Limb (tissue), 2 donors: Measurements from ENCODE around the gene FAM227A.
A peak's percentile ranks its signal among the peaks of the same experiment; 100 is the strongest.

ENCODE experiments used
- DNase-seq, 2 donors: peaks; one replicate each; pipeline ENCODE4 v3.0.0-alpha.2; 2016; ENCODE audit errors: extremely low spot score in 2 of 2

The FAM227A gene

DNA sequence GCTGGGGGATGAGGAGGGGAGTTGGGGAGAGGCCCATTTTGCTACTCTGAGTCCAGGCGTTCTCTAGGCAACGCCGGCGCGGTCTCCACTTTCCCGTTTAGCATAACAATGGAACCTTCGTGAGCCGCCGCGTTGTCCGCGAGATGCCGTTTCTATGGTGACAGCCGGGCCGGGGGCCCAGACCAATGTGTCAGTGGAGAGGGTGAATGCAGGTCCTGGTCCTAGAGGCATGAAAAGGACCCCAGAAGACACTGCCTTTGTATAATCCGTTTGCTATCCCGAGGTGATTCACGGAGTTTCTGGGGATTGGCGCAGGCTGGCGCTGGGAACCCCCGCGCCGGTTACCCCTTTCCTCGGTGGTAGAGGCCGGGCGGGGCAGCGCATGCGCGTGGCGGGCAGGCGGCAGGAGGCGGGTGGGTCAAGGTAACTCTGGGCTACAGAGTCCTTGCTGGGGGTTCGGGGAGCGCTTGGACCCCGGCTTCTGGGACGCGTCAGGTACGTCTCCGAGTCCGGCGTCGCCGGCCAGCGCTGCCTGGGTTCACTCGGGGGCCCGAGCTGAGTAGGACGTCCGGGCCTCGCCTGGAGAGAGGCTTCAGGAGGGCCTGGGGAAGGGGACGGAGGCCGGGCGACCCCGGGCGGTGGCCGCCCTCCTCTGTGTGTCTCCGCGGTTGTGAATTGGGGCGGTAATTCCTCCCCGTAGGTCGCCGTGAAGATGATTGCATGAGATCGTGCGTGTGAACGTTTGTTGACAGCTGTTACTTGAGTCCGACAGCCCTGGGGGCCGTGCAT lies at the start of gene FAM227A, which contains the start of gene CBY1:
Gene FAM227A (minus strand): TSS at position 137 of the 789 bp plus-strand sequence. CDS start 6,224 bp downstream, outside the sequence.
Gene CBY1 (plus strand): TSS at position 383 of the 789 bp plus-strand sequence. CDS start 11,417 bp downstream, outside the sequence.
- DNase-seq: peak; percentile 92 to 95

DNA sequence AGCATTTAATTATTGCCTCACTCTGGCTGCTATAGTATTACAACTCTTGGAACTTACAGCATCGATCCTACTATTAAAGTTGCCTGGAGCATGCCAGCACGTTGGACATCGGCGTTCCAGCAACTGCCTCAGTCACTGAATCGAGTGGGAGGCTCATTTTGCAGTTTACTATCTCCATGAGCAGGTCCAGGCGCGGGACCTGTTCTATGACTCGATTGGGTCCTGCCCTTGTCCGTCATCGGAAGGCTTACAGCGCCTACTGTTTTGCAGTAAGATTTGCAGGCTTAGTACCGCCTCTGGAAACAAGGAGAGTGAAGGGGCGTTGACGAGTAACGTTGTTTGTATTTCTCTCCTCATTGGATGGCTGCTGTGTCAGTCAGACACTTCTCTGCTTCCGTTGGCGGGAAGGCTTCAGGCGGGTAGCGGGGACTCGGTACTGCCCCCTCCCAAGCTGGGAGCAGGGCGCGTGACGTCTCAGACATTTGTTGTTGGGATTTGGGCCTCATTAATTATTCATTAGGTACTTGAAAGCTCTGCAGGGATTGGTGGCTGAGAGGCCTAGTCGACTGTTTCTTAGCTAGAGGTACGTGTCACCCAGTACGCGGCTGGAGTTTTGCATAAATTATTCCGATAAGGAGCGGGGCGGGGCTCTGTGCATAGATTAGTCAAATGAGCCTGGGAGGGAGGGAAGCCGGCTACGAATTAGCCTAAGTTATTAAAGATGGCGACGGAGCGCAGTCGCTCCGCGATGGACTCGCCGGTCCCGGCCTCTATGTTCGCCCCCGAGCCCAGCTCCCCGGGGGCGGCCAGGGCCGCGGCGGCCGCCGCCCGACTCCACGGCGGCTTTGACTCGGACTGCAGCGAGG lies 49.3 kb upstream of the FAM227A start, which contains the start of gene GTPBP1:
Gene GTPBP1 (plus strand): TSS at position 710 of the 866 bp plus-strand sequence. CDS start 12 bp downstream, at position 722.
- DNase-seq: peak; percentile 96 to 100

DNA sequence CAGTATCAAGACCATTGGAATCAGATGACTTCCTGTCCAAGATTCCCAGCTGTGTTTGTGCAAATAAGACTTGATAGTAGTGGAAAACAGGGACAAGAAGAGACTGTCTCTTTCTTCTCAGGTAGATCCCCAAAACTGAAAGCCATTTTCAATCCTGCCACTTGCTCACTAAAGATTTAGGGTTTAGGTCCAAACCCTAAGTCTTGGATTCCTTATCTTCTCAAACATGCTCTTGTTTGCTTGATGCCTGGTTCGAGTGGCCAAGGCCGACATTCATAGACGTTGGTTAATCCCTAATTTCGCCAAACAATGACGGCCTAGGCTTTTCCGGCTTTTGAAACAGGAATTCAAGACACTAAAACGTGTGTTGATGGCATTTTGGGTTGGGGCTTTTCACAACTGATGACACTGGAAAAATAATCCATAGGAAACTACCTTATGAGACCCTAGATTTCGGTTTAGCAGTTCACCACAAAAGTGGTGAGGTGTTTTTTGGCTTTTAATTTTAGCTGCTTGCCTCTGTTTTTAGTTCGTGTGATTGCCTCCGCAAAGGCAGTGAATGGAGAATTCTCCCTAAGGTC lies 48.6 kb upstream of the FAM227A start:
- no peak for DNase-seq

DNA sequence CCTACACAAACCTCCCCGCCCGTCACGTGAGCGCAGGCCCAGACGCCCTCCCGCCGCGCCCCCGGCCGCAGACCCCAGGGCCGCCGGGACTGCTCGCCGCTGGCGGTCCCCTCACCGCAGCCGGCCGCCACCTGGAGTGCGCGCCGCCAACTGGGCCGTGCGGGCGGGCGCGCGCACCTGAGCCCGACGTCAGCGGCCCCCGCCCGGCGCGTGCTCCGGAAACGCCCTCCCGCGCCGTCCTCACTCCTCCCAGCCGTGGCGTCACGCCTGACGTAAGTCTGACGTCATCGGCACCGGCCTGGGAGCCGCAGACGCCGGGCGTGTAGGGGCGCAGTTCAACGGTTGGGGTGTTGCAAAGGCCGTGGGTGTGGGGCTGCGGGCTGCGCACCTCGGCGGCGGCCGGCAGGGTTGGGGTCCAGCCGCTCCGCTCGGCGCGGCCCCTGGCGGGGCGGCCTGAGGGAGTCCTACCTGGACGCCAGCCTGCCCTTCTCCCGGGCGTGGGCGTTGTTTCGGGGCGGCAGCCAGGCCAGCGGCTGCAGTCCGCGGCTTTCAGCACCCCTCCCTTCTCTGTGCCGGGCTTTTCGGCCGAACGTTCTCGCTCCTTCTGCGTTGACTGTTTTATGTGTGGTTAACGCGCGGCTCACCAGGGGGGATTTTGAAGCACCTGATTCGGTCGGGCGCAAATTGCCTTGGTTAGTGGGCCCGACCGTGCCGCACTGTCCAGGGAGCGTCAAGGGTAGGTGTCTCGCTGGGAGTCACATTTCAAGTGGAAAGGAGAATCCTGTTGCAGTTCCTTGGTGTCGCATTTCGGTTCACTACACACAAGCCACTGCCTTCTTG lies 44.8 kb upstream of the FAM227A start, which contains the start of gene JOSD1:
Gene JOSD1 (minus strand): TSS at position 155 of the 840 bp plus-strand sequence. CDS start 956 bp downstream, outside the sequence.
- DNase-seq: peak; percentile 87 to 99

DNA sequence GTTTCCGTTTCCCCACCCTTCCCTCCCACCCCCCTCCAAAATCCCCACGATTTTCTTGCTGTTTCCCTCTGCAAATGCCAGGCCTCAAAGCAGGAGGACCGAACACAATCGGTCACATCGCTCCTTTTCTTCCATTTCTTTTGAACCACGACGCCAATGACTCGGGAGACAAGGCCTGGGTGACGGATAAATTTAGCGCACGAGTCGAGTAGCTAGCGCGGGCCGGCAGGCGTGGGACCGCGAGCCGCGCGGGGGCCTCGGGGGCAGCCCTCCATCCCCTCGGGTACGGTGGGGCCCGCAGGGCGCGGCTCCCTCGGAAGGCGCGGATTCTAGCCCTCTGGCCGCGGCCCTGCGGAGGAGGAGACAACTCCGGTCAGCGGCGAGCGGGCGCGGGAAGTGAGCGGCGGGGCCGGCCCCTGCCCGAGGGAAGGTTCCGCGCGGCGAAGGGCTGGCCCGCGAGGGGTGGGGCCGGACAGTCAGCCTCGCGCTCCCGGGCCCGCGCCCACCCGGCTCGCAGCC lies 44.1 kb upstream of the FAM227A start:
- no peak for DNase-seq

DNA sequence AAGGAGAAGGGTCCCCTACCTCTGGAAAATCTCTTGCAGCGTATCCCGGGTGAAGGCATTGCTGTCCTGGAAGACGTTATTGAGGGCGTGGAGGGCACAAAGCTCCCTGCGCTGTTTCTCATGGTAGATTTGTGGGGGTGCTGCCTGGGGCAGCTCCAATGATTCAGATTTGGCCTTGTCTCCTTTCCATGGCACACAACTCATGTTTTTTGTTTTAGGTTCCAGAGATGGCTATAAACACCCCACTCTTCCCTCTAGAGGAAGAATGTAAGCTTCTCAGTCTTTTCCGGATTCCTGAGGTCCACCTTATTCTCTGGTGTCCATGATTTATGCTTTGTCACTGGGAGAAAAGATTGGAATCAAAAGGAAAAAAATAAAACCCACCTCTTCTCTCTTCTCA lies 43.6 kb upstream of the FAM227A start:
- no peak for DNase-seq

DNA sequence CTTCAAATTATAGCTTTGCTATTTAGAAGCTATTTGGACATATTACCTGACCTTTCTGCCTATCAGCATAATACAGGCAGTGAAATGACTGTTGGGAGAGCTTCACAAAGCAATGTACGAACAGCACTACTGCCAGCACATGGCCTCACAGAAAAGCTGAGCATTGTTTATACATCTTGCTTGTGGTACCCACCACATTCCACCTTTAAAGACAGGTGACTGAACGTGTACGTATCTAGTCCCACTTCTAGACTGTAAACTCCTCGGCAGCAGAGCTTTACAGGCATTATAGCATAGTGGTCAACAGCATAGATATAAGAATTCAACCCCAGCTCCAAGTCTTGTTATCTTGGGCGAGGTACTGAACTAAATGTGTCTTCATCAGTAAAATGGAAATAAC lies 43.0 kb upstream of the FAM227A start:
- no peak for DNase-seq

DNA sequence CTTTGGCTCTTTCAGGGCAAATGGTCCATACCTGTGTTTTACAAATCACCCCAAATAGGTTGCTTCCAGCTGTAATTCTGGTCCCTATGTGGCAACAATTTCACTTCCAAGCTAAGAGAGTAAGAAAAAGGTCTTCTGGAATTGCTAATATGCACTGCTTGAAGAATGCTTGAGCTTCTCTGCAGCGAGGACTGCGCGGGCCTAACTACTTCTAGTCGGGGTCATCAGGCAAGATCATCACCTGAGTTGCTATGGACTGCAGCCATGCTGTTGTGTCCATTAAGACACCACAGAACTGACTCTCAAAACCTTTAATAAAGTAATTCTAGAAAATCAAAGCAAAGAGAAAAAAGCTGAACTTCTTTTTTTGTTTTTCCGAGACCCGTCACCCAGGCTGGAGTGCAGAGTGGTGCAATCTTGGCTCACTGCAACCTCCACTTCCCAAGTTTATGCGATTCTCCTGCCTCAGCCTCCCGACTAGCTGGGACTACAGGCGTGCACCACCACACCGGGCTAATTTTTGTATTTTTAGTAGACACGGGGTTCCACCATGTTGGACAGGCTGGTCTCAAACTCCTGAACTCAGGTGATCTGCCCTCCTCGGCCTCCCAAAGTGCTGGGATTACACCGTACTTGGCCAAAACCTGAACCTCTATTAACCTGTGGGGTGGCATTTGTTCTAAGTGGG lies 42.4 kb upstream of the FAM227A start:
- DNase-seq: no peak

DNA sequence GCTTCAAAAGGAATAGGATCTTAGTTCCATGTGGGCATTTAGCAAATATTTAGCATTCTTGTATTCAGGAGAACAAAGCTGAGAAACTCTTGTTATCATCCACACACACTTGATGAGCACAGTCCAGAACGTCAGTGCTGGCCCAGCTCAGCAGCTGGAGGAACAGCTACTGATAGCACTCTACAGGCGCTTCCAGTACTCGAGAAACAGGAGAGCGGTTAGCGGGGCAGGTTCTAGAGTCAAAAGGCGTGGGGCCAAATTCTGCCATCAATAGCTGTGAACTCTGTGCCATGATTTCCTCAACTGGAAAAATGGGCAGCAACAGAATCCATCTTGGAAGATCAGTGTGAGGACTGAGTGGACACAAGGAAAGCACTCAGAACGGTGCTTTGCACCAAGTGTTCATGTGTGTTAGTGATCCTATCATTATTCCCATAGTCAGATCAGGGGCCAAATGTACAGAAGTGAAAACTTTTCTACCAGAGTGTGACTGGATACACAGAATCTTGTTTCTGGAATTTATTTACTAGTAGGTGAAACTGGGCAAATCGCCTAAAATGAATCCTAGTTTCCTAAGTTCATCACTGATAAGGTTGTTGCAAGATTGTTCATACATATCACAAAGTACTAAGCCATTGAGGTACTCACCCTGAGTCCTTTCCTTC lies 41.4 kb upstream of the FAM227A start:
- DNase-seq: no peak

DNA sequence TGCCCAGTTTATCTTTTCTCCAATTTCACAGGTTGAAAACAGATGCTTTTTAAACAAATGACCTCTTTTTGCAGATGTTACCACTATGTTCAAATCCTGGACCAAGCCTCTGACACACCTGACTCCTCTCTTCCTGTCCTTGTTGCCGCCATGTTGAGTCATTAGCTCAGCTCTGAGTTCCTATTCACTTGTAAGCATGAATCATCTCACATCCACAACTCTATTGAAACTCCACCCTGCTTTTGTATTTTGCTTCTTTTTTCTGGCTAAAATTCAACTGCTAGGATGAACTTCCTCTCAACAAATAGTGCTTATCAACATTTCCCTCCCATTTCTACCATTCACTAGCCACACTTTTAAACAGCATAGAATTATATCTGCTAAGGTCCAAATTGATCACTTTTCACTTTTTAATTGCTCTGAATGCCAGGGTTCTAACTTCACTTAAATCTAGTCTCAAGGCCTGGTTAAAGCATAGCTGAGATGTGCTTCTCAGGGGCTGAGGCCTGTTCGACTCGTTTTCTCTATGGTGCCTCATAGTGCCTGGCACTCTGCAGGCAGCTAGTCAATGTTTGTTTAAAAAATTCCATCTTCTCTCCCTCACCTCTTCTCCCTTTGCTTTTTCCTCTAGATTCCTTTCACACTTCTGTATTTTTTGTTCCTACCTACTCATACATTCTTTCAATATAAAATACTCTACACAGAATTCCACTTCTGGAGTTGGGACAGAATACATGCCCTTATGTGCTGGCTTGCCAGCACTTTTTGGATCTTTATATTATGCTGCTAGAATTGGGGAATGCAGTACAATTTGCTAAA lies 40.6 kb upstream of the FAM227A start:
- no peak for DNase-seq

DNA sequence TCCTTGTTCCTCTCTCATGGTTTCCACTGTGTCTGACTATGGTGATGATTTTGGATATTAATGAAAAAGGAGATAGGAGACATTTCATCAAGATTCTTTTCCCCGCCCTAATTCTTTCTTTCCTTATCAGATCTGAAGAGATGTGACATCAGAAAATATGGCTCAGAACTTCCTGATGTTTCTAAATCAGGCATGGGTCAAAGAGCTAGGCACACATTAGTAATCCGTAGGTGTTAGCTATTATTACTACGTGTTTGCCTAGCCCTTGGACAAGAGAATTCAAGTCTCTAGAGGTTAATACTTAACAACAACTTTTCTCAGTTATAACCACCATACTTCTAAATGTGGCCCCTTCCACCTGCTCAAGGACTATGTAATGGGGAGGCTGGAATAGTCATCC lies 38.7 kb upstream of the FAM227A start:
- DNase-seq: no peak

DNA sequence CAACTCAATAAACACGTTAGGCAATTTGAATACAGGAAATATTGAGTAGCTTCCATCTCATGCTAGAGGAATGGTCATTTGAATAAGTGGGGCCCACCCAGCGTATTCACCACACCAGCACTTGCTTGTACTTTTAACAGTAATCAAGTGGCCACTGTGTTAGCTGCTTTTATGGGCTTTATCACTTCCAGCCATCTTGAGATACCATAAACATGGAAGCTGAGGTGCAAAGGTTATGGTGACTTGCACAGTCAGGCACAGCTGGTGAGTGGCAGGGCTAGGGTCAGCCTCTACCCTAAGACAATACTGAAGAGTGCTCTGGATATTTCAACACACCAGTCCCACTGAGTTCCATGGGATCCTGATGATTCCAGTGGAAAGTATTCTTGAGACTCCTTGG lies 37.9 kb upstream of the FAM227A start:
- no peak for DNase-seq

DNA sequence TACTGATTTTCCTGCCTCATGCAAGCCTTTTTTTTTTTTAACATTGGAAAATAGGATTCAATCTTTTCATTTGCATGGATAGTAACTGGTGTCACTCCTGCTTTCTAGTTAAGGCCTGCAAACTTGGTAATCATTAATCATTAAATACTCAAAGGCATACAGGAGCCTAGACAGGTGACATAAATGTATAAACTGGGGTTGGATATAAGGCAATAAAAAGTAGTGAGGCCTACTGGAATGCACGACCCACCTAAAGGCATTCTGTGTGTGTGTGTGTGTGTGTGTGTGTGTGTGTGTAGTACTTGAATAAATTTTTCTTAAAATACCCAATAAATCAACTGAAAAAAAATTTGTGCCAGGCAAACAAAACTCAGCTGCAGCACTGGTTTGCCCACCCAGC lies 33.5 kb upstream of the FAM227A start:
- DNase-seq: no peak

DNA sequence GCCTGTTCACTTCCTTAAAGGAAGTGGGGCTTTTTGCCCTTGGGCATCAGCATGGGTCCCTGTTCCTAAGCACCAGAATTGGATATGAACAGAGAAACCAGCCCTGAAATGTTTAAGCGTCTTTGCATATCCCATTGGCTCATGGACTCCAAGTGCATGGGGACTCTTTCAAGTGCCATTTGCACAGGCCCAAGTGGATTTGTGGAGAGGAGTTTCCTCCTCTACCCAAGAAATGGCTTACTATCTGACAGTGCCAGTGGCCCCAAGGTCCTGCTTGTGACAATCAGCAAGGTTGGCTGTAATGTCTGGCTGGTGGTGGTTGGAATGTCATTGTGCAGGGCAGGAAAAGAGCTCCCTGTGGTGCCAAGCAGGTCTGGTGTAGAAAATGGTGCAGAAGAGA lies 29.6 kb upstream of the FAM227A start:
- no peak for DNase-seq

DNA sequence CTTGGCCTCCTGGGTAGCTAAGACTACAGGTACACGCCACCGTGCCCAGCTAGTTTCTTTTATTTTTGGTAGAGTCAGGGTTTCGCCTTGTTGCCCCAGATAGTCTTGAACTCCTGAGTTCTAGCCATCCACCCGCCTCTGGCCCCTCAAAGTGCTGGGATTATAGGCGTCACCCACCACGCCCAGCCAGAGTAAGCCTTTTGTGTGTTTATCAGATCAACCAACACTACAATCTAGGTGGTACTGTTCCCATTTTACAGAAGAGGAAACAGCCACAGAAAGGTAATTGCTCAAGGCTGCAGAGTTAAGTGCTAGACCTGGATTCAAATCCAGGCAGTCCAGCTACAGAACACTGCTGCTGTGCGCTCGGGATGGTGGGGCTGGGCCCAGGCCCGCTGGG lies 28.7 kb upstream of the FAM227A start:
- no peak for DNase-seq

DNA sequence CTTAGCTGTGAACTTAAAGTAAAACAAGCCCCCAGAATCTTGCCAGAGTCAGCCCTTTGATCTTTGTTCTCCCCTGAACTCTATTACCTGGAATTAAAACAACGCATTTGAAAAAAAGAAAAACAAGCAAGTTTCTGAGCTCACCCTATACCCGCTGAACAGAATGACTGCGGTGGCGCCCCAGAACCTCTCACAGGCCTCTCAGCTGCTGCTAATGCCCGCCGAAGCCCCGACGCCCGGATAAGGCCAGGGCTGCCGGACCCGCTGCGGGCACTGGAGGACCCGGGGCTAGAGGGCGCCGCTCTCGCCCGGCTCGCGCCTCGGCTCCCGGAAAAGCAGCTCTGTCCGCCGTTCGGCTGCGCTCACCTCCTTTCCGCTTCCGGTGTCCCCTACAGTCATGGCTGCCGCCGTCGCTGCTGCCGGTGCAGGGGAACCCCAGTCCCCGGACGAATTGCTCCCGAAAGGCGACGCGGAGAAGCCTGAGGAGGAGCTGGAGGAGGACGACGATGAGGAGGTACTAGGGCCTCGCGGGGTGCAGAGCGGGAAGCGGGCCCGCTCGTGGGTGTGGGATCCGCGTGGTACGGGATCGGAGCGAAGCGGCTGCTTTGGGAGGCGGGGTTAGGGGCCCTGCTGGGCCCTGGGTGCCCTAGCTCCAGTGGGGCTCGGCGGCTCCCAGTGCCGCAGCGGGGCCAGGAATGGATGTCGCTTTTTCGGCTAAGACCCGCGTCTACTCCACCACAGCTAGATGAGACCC lies 25.6 kb upstream of the FAM227A start, which contains the start of gene TOMM22:
Gene TOMM22 (plus strand): TSS at position 376 of the 754 bp plus-strand sequence. CDS start 22 bp downstream, at position 398.
- peak; percentile 92 to 93 for DNase-seq

DNA sequence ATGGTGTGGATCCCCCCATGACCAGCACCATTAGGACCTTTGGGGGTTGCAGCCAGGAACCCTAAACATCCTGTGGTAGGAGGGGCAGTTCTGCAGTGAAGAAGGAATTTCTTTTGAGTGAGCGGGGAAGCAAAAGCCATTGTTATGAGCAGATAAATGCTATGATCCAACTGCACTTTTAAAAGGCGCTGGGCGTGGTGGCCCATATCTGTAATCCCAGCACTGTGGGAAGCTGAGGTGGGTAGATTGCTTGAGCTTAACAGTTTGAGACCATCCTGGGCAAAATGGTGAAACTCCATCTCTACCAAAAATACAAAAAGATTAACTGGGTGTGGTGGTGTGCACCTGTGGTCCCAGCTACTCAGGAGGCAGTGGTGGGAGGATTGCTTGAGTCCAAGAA lies 19.6 kb upstream of the FAM227A start:
- DNase-seq: no peak

DNA sequence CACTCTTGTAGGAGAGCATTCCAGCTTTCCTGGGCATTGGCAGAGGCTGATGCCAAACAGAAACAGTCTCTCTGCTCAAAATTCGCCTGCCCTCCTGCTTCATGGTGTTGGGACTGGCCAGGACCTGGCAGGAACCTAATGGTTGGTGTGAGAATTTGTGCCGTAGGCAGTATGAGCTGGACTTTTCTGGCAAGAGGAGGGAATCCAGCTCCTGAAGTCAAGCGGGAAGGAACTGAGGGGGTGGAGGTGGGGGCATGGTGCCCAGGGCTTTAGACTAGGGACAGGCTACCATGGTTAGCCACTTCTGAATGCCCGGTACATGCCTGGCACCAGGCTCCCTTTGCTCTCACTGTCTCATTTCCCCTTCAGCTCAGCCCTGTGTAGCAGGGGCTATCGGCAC lies 18.7 kb upstream of the FAM227A start:
- DNase-seq: no peak
